ENCODE data around the gene ZC3H4.

ZC3H4 gene

GRCh38 chr19:47045867-47046470 lies 67.6 kb downstream of the ZC3H4 start:
- no peak for DNase-seq

- no peak for DNase-seq
These were observed 68.4 kb downstream of the ZC3H4 start for GRCh38 chr19:47044946-47045866.

DNA sequence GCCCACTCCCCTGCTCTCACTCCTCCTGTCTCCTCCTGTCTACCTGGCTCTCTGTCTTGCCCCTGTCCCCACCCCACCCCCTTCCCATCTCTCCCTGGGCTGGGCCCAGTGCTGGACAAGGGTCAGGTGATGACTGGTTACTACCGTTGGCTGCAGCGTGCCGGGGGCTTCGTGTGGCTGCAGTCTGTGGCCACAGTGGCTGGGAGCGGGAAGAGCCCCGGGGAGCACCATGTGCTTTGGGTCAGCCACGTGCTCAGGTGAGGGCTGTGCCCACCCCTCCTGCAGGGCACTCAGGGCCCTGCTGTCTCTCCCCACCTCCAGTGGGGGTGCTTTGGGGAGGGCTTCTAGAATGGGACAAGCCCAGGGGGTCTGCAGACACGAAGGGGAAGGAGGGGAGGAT lies 72.7 kb downstream of the ZC3H4 start:
- DNase-seq: no peak

DNA sequence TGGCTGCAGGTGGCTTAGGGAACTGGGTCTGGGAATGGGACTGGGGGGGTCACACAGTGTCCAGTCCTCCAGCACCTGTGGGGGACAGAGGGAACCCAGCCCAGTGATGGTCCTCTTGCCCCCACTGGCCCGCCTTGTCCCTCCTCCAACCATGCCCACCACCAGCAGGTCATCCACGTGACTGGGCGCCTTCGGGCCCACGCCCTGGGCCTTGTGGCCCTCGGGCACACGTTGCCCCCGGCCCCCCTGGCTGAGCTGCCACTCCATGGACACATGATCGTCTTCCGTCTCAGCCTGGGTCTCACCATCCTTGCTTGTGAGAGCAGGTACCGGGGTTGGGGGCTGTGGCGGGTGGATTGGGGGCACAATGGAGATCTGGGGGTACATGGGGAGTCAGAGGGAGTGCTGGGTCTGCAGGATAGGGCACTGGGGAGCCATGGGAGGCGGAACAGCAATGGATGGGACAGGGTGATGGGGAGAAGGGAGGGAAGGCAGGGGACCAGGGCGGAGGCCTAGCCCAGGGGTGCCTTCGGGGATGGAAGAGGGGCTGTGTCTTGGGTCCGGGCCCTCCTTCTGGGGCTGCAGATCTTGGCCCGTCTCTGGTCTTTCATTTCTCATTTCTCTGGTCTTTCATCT lies 74.2 kb downstream of the ZC3H4 start:
- no peak for DNase-seq

- DNase-seq: no peak
These were observed 75.8 kb downstream of the ZC3H4 start for GRCh38 chr19:47037766-47038165.

DNA sequence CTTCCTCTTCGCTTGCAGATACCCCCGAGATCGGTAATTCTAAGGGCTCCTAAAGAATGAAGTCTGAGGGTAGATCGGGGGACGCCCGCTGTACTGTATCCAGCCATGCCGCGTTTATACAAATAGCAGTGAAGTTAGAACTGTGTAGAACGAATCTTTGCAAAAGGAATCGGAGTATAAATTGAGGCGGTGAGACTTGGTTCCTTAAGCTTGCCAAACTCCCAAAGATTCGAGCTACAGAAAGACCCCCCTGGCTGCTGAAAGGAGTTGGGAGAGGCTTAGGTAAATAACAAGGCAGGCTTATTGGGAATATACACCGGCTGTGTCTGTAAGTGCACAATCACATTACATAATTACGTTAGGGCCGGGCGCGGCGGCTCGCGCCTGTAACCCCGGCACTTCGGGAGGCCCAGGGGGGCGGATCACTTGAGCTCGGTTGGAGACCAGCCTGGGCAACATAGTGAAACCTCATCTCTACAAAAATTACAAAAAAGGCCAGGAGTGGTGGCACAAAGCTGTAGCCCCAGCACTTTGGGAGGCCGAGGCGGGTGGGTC lies 77.4 kb downstream of the ZC3H4 start:
- DNase-seq: peak; percentile 86

- peak; percentile 93 for DNase-seq
These were observed 78.2 kb downstream of the ZC3H4 start for GRCh38 chr19:47035127-47036096.

GRCh38 chr19:47032171-47032811 lies 81.3 kb downstream of the ZC3H4 start:
- DNase-seq: peak; percentile 86

- DNase-seq: peak; percentile 43
These were observed 85.4 kb downstream of the ZC3H4 start for GRCh38 chr19:47028195-47028601.

DNA sequence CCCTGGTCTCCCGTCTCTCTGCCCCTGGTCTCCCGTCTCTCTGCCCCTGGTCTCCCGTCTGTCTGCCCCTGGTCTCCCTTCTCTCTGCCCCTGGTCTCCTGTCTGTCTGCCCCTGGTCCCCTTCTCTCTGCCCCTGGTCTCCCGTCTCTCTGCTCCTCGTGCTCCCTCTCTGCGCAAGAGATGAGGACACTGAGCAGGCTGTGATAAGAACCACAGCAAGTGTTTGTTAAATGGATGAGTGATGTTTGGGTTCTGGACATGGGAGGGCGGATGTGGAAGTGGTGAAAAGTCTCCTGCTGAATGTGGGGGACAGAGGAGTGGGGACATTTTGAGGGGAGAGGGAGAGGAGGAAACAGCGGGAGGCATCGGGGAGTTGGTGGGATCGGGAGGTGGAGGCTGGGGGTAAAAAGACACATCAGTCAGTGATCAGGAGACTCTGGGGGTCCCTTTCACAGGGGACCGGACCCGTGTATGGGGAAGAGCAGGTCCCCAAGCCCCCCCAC lies 85.9 kb downstream of the ZC3H4 start:
- no peak for DNase-seq

- no peak for DNase-seq
These were observed 86.7 kb downstream of the ZC3H4 start for GRCh38 chr19:47026889-47027288.

DNA sequence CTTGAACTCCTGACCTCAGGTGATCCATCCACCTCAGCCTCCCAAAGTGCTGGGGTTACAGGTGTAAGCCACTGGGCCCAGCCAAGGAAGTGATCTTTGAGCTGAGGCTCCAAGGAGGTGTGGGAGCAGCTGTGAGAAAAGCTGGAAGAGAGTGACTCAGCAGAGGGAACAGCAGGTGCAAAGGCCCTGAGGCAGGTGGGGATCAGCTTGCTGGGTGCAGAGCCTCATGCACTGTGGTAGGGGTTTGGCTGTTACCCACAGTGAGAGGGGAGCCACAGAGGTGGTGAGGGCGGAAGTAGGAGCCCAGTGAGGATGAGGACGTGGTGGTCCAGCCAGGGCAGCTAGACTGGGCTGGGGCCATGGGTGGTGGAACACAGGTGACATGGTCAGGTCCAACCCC lies 87.4 kb downstream of the ZC3H4 start:
- DNase-seq: no peak

GRCh38 chr19:47024502-47024901 lies 89.1 kb downstream of the ZC3H4 start:
- DNase-seq: no peak

DNA sequence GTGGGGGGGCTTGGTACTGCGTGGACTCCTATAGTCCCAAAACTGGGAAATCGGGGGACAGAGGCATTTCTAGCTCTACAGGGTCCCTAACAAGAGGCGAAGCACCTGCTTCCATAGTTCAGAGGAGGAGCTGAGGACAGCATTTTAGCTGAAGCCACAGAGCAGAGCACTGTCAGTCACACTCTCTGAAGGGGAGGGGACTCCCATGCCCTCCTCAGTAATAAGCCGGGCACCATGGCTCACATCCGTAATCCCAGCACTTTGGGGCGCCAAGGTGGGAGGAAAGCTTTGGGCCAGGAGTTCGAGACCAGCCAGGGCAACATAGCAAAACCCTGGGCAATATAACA lies 90.2 kb downstream of the ZC3H4 start:
- peak; percentile 70 for DNase-seq

DNA sequence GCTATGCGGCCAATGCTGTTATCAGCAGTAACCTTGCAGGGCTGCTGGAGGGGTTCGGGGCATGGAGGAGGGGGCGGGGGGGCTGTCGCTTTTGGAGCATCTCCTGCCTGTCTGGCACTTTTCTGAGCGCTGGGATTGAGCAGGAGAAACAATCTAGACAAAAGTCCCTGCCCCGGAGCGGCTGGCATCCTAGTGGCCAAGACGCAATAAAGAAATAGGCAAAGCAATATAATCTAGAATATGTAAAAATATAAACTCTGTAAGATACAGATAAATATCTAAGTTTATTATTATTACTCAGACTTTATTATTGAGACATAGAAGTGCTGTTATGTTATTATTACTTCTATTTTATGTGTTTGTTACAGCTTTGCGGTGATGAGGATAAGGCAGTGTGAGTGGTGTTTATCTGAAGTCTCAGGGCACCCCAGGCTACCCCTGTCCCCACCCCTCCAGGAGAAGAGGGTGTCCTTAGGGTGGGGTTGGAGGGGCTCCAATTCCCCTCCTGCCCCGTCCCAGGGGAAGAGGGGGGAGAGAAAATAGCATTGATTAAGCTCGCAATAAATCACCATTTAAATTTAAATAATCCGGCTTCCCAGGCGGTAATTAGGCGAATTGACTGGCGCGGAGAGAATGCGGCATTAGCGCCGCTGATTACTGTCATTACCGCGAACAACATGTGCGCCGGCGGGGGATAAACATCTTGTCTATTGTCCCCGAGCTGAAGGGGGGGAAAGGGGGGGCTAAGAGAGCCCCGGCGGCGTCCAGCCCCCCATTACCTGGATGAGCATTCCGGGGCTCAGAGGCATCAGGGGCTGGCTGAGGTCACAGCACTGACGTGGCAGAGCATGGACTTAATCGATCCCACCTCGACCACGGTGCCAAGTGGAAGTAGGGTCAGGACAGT lies 90.8 kb downstream of the ZC3H4 start:
- DNase-seq: peak; percentile 84

- DNase-seq: peak; percentile 47
These were observed 91.4 kb downstream of the ZC3H4 start for GRCh38 chr19:47022140-47022536.

GRCh38 chr19:47021536-47022139 lies 91.9 kb downstream of the ZC3H4 start:
- DNase-seq: peak; percentile 37

DNA sequence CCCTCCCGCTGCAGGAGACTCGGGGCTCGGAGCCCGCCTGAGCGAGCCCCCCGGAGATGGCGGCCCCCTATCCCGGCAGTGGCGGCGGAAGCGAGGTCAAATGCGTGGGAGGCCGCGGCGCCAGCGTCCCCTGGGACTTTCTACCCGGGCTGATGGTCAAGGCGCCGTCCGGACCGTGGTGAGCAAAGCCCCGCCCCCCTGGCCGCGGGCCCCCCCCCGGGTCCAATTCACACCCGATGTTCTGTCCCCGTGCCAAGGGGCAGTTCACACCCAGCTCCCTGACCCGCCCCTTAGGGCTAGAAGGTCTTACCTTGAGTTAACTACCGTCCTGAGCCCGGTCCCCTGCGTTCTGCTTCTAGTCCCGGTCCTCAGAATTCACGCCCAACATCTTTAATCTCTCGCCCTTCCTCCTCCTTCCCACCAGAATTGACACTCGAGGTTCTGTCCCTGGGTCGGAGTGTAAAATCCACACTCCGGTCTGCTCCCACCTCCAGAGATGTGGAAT lies 92.5 kb downstream of the ZC3H4 start:
- peak; percentile 22 for DNase-seq

DNA sequence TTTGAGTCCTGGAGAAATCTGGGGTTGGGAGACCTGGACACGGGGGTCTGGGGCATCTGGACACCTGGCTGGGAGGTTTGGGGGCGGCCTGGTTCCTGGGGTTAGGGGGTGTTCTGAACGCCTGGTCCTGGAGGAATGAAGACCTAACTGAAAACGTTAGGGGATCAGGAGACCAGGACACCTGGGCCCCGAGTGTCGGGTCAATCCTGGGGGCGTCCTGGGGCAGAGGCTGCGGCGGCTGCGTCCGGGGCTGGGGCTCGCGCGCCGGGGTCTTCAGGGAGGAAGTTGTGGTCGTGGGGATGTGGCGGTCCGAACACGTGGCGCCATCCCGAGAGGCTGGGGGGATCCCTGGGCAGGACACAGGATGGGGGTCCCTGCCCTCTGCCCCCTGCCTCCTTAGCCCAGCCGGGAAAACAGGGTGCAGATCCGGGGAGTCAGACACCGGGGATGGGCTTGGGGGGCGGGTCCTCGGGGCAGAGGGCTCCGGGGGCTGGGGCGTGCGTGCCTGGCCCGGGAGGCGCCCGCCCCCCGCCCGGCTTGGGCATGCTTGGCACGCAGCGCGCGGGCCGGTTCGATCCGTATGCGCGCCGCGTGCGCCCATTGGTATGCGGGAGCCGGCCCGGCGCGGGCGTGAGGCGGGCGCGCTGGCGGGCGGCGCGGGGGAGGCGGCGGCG lies 93.3 kb downstream of the ZC3H4 start:
- no peak for DNase-seq

Data from NCI-H69 (cell line).